Breast epithelium (tissue), 4 donors: ENCODE data around the gene CDC42SE2. TPM values are rescaled to one million over a fixed set of nuclear protein-coding genes. Genes with fewer than 3 reads are reported as not detected.

ENCODE experiments used
- DNase-seq, 2 donors: peaks; one replicate each; pipeline ENCODE4 v3.0.0-alpha.2; 2019; ENCODE audit warnings: low spot score in 2 of 2
- H3K27ac ChIP-seq, 2 donors: fragments of 200-600 bp; sonication (generic) in 1 of 2; one replicate each; pipeline ENCODE4 v1.5.1; 2016 to 2019; ENCODE audit warnings: mild to moderate bottlenecking in 1 of 2
- H3K27me3 ChIP-seq, 2 donors: fragments of 200-600 bp; sonication (generic) in 1 of 2; one replicate each; pipeline versions ENCODE4 v1.5.1 to v1.6.0; 2017 to 2019; ENCODE audit warnings: control low read depth in 1 of 2, mild to moderate bottlenecking in 1 of 2
- H3K36me3 ChIP-seq: fragments of 200-600 bp; one replicate; pipeline ENCODE4 v1.5.1; 2019
- H3K4me1 ChIP-seq, 2 donors: fragments of 200-600 bp; sonication (generic); one replicate each; pipeline ENCODE4 v1.5.1; 2016 to 2019; ENCODE audit warnings: control low read depth in 1 of 2
- H3K4me3 ChIP-seq, 3 donors: fragments of 200-600 bp; sonication (generic); 1 replicate in 2 of 3; 2 replicates in 1 of 3; pipeline ENCODE4 v1.5.1; 2016 to 2019; ENCODE audit warnings: mild to moderate bottlenecking in 3 of 3, moderate library complexity in 2 of 3
- H3K9me3 ChIP-seq, 2 donors: fragments of 200-600 bp; sonication (generic) in 1 of 2; one replicate each; pipeline ENCODE4 v1.5.1; 2016 to 2019; ENCODE audit warnings: control low read depth in 1 of 2
- CTCF ChIP-seq, 3 donors: fragments of 450-650 bp; IDR thresholded peaks; one replicate each; pipeline ENCODE4 v1.5.1; 2016 to 2017; ENCODE audit warnings: antibody characterized with exemption in 3 of 3, mild to moderate bottlenecking in 3 of 3, moderate library complexity in 3 of 3
- POLR2A ChIP-seq: fragments of 450-650 bp; IDR thresholded peaks from one replicate; pipeline ENCODE4 v1.6.1; 2016; ENCODE audit warnings: antibody characterized with exemption, mild to moderate bottlenecking, moderate library complexity
- POLR2AphosphoS5 ChIP-seq, 3 donors: sonication (generic); formaldehyde crosslinking; IDR thresholded peaks; one replicate each; pipeline ENCODE4 v1.6.1; 2017; ENCODE audit warnings: antibody characterized with exemption in 3 of 3
- intact Hi-C: fragments of 100-400 bp; cut with DNase I; formaldehyde crosslinking; loops from one replicate; pipeline ENCODE4 v1.15.1; 2023; ENCODE audit warnings: low total_unique reads
- total RNA-seq, 3 donors: library from RNA; depleted of rRNA; stranded (reverse); fragments of >200 nt; gene quantifications; one replicate each; pipeline ENCODE4 v1.1.0, GENCODE V29; 2016

Gene CDC42SE2
- total RNA-seq, 3 donors from 2014 or later = 39.4 to 82.8 (median 41.0) TPM

GRCh38 chr5:131426011-131426410 is 162.2 kb downstream of the CDC42SE2 start:
- TF ChIP-seq POLR2A = no peak
- TF ChIP-seq CTCF (IDR thresholded peaks at IDR 0.05) = no peak
- TF ChIP-seq POLR2AphosphoS5 (IDR thresholded peaks at IDR 0.05) = no peak
- Histone ChIP-seq H3K4me1 (no peaks in the 10 kb centered on the region), H3K4me3 (no peak overlapping the region), H3K27me3 (no peaks in the 10 kb centered on the region), H3K36me3 (peaks cover 5% of the 10 kb centered on the region), H3K9me3 (no peaks in the 10 kb centered on the region), H3K27ac (no peak overlapping the region)
- intact Hi-C loops = no loop called here
- DNase-seq = no peak

- intact Hi-C loops = no loop called here
- Histone ChIP-seq H3K36me3 (peaks cover 5% of the 10 kb centered on the region), H3K4me3 (no peak overlapping the region), H3K27me3 (no peaks in the 10 kb centered on the region), H3K9me3 (no peaks in the 10 kb centered on the region), H3K4me1 (no peaks in the 10 kb centered on the region), H3K27ac (no peak overlapping the region)
- DNase-seq = no peak
- no peak for TF ChIP-seq POLR2AphosphoS5 (IDR thresholded peaks at IDR 0.05)
- no peak for TF ChIP-seq CTCF (IDR thresholded peaks at IDR 0.05)
- TF ChIP-seq POLR2A = no peak
Observed at GRCh38 chr5:131430794-131431193, 166.9 kb downstream of the CDC42SE2 start.

DNA sequence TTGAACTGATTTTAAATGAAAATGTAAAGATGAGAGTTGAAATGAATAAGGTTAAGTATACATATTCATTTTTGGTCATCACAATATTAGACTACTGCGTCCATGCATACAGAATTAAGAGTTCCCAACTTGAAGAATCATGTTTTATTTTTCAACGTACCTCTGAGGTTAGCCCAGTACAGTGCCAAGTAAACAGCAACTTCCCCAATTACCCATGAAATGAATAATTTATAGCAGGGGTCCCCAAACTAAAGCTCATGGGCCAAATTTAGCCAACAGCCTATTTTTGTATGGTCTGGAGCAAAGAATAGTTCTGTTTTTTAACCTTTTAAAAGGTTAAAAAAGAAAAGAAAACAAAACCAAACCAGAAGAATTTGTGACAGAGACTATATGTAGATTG is 167.9 kb downstream of the CDC42SE2 start:
- DNase-seq = no peak
- intact Hi-C loops = no loop called here
- H3K4me1 ChIP-seq = no peaks in the 10 kb centered on the region
- TF ChIP-seq CTCF (IDR thresholded peaks at IDR 0.05) (no peak), POLR2AphosphoS5 (IDR thresholded peaks at IDR 0.05) (no peak), POLR2A (no peak)
- H3K9me3 ChIP-seq = no peaks in the 10 kb centered on the region
- H3K27ac ChIP-seq = no peak overlapping the region
- no peaks in the 10 kb centered on the region for H3K27me3 ChIP-seq
- H3K4me3 ChIP-seq = no peak overlapping the region
- peaks cover 5% of the 10 kb centered on the region for H3K36me3 ChIP-seq

DNA sequence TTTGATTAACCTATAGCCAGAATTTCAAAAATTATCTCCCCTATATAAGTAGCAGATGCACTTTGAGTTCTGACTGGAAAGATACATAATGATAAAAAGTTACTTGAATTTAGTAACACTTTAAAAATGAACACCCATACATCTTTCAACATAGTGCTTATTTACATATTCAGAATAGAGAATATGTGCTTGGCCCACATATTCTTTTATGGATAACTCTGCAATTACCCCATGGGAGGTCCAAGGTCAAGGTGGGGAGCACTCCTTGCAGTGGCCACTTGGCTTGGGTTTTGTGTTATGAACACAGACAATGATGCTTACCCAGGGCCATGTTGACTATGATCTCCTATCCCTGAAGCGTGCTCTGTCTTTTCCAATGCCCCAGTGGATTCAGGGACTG is 169.3 kb downstream of the CDC42SE2 start:
- DNase-seq = no peak
- H3K4me3 ChIP-seq = no peak overlapping the region
- intact Hi-C loops = no loop called here
- no peak for TF ChIP-seq POLR2AphosphoS5 (IDR thresholded peaks at IDR 0.05)
- TF ChIP-seq POLR2A = no peak
- peaks cover 5% of the 10 kb centered on the region for H3K36me3 ChIP-seq
- H3K27ac ChIP-seq = no peak overlapping the region
- H3K9me3 ChIP-seq = no peaks in the 10 kb centered on the region
- H3K27me3 ChIP-seq = no peaks in the 10 kb centered on the region
- H3K4me1 ChIP-seq = no peaks in the 10 kb centered on the region

- Histone ChIP-seq H3K27me3 (no peaks in the 10 kb centered on the region), H3K36me3 (no peaks in the 10 kb centered on the region), H3K9me3 (no peaks in the 10 kb centered on the region), H3K27ac (no peak overlapping the region), H3K4me3 (no peak overlapping the region), H3K4me1 (no peaks in the 10 kb centered on the region)
- no peak for DNase-seq
- intact Hi-C loops = no loop called here
- TF ChIP-seq POLR2AphosphoS5 (IDR thresholded peaks at IDR 0.05) (peak in 1 of 3 donors; percentile 13), CTCF (IDR thresholded peaks at IDR 0.05) (no peak)
Observed at GRCh38 chr5:131436081-131436480, 172.2 kb downstream of the CDC42SE2 start.

- H3K27ac ChIP-seq = no peak overlapping the region
- H3K27me3 ChIP-seq = no peaks in the 10 kb centered on the region
- TF ChIP-seq POLR2A = no peak
- TF ChIP-seq POLR2AphosphoS5 (IDR thresholded peaks at IDR 0.05) = no peak
- no peak for TF ChIP-seq CTCF (IDR thresholded peaks at IDR 0.05)
- no peak for DNase-seq
- no peaks in the 10 kb centered on the region for H3K4me1 ChIP-seq
- no peak overlapping the region for H3K4me3 ChIP-seq
- H3K9me3 ChIP-seq = no peaks in the 10 kb centered on the region
- intact Hi-C loops = no loop called here
- H3K36me3 ChIP-seq = no peaks in the 10 kb centered on the region
Observed at GRCh38 chr5:131441184-131441583, 177.3 kb downstream of the CDC42SE2 start.
